ENCODE results near the gene C1QTNF8.

The C1QTNF8 gene

GRCh38 chr16:1056196-1056595 lies 39.8 kb downstream of the C1QTNF8 start (continued):
- TF ChIP-seq ZNF621 (tag by site-specific recombination; IDR thresholded peaks at IDR 0.05) (no peak), HOXD13 (CRISPR knock-in tag; IDR thresholded peaks at IDR 0.05; ENCODE audit: borderline replicate concordance) (no peak), MEIS1 (CRISPR knock-in tag; IDR thresholded peaks at IDR 0.05; ENCODE audit: borderline replicate concordance) (no peak), SP2 (tag by site-specific recombination; IDR thresholded peaks at IDR 0.05) (no peak), ZNF610 (tag by site-specific recombination; IDR thresholded peaks at IDR 0.05; ENCODE audit: borderline replicate concordance) (no peak), ZNF423 (tag by site-specific recombination; IDR thresholded peaks at IDR 0.05) (no peak), GLI4 (tag by site-specific recombination; IDR thresholded peaks at IDR 0.05) (no peak), KLF8 (tag by site-specific recombination; IDR thresholded peaks at IDR 0.05) (no peak), ZNF707 (tag by site-specific recombination; IDR thresholded peaks at IDR 0.05) (no peak), ZNF514 (tag by site-specific recombination; IDR thresholded peaks at IDR 0.05) (no peak), ZNF521 (tag by site-specific recombination; IDR thresholded peaks at IDR 0.05) (no peak), ZNF23 (tag by site-specific recombination; IDR thresholded peaks at IDR 0.05; ENCODE audit: borderline replicate concordance) (no peak), TRIM28 (IDR thresholded peaks at IDR 0.05; ENCODE audit: borderline replicate concordance, low read length) (no peak), ZNF133 (tag by site-specific recombination; IDR thresholded peaks at IDR 0.05) (no peak), ZNF560 (tag by site-specific recombination; IDR thresholded peaks at IDR 0.05; ENCODE audit: borderline replicate concordance) (no peak), ZNF776 (tag by site-specific recombination; IDR thresholded peaks at IDR 0.05; ENCODE audit: borderline replicate concordance) (no peak), KLF9 (tag by site-specific recombination; IDR thresholded peaks at IDR 0.05; ENCODE audit: low read depth) (no peak), INSM2 (tag by site-specific recombination; IDR thresholded peaks at IDR 0.05) (no peak), KLF16 (tag by site-specific recombination; IDR thresholded peaks at IDR 0.05) (no peak), ZBTB49 (tag by site-specific recombination; IDR thresholded peaks at IDR 0.05; ENCODE audit: low read depth) (no peak), ZNF777 (tag by site-specific recombination; IDR thresholded peaks at IDR 0.05; ENCODE audit: borderline replicate concordance) (no peak), ZFP37 (tag by site-specific recombination; IDR thresholded peaks at IDR 0.05) (no peak), PRDM2 (tag by site-specific recombination; IDR thresholded peaks at IDR 0.05; ENCODE audit: borderline replicate concordance) (no peak), ZNF24 (tag by site-specific recombination; IDR thresholded peaks at IDR 0.05) (peak; percentile 63; the same call in 1 of the 2 replicates), ZNF175 (tag by site-specific recombination; IDR thresholded peaks at IDR 0.05) (no peak), ZNF140 (tag by site-specific recombination; IDR thresholded peaks at IDR 0.05) (no peak), ZBTB44 (tag by site-specific recombination; IDR thresholded peaks at IDR 0.05) (0 out of 2 replicates have a peak, but pooled peaks have one; percentile 20), HOXC10 (CRISPR knock-in tag; IDR thresholded peaks at IDR 0.05) (no peak), ZNF214 (tag by site-specific recombination; IDR thresholded peaks at IDR 0.05; ENCODE audit: borderline replicate concordance) (no peak), SP7 (tag by site-specific recombination; IDR thresholded peaks at IDR 0.05) (peak; percentile 56), OVOL3 (tag by site-specific recombination; IDR thresholded peaks at IDR 0.05) (no peak), SP3 (tag by site-specific recombination; IDR thresholded peaks at IDR 0.05) (no peak)
